Right hindlimb (tissue), 1 donor: ENCODE data around the gene MRTFA.
A peak's percentile ranks its signal among the peaks of the same experiment; 100 is the strongest.

ENCODE experiments used
- DNase-seq: peaks from one replicate; pipeline ENCODE4 v3.0.0-alpha.2; 2018

Gene MRTFA

DNA sequence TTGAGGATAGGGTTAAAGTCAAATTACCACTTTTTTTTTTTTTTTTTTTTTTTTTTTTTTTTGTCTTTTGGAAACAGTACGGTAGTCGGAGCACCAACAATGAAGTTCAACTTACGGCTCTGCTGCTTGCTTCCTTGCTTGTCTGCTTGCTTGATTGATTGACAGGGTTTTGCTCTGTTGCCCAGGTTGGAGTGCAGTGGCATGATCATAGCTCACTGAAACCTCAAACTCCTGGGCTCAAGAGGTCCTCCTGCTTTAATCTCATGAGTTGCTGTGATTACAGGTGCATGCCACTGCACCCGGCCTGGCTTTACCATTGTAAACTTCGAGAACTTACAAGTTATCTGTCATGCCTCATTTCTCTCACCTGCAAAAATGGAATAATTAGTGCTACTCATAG, 260.4 kb downstream of the MRTFA start:
- DNase-seq: no peak

DNA sequence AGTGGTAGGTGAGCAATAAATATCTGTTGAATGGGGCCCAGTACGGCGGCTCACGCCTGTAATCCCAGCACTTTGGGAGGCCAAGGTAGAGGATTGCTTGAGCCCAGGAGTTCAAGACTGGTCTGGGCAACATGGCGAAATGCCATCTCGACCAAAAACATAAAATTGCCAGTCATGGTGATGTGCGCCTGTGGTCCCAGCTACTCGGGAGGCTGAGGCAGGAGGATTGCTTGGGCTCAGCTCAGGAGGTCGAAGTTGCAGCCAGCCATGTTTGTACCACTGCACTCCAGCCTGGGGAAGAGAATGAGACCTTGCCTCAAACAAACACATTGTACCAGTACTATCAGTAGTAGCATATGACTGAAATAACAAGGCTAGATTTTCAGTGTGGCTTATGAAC, 262.0 kb downstream of the MRTFA start:
- DNase-seq: no peak

DNA sequence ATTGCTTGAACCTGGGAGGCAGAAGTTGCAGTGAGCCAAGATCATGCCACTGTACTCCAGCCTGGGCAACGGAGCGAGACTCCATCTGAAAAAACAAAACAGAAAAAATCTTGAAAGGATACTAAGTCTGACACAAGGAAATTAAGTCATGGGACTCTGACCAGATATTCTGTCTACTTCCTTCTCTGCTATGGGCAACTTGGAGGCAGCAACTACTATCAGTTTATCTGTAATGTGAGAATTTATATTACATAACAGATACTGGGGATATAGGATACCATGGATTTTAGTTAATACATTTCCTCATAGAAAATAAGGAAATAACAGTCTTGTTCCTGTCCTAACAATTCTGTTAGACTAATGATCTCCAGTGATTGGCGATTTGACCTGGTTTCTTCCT, 267.7 kb downstream of the MRTFA start:
- DNase-seq: no peak

DNA sequence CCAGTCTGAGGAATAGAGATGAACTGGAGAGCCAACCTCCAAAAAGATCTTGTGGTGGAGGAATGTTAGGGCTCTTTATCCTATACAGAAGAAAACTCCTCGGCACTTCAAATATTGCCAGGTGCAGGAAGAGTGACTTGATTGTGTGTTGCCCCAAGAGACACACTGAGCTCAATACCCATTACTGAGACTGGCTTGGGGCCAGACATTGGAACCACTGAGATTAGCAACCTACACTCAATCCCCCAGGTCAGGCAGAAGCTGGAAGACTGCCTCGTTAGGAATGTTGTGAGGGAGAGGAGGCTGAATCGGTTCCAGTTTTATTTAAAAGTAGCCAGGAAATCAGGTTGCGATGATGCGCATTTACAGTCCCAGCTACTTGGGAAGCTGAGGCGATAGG, 268.5 kb downstream of the MRTFA start:
- peak; percentile 25 for DNase-seq

DNA sequence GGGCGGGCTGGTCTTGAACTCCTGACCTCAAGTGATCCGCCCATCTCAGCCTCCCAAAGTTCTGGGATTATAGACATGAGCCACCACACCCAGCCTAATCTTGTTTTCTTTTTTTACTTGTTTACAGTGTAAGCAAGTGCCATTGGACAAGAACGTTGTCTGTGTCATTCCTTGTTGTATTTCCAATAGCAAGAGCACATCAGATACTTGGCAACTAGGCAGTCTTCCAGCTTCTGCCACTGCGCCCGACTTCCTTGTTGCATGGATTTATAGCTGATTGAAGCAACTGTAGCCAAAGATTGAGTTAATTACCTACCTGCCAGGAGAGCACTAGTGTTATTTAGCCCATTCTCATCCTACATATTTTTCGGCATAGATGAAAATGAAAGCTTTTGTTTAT, 269.2 kb downstream of the MRTFA start:
- no peak for DNase-seq

DNA sequence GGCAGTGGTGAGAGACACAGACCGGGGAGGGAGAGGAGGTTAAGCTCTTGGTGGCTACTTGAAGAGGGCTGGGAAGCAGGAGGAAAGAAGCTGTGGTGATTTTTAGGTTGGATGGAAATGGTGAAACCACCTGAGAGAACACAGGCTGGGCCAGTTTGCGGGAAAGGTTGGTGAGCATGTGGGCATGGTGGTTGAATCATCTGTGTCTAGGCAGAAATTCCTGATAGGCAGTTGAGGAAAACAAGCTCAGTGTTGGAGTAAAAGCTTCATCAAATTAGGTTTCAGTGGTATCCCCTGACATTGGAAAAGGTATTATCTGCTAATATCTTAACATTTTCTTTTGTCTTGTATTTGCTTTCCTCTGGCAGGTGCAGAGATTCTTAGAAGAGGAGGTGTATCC, 270.5 kb downstream of the MRTFA start:
- no peak for DNase-seq

DNA sequence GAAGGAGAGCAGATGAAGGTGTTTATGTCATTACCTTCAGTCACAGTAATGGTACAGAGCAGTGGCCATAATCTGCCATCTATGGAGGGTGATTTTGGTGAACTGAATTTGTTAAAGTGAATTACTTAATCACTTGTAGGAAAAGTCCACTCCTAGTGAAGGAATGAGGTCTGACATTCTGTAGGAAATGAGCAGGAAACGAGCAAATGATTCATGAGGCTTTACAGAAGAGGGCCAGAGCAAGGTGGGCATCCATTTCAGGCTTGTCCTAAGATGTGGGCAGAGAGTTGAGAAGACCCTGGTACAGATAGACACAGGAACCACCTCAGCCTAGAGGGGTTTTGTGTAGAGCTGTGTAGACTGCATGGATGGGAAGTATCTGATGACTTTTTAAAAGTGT, 272.1 kb downstream of the MRTFA start:
- DNase-seq: no peak

DNA sequence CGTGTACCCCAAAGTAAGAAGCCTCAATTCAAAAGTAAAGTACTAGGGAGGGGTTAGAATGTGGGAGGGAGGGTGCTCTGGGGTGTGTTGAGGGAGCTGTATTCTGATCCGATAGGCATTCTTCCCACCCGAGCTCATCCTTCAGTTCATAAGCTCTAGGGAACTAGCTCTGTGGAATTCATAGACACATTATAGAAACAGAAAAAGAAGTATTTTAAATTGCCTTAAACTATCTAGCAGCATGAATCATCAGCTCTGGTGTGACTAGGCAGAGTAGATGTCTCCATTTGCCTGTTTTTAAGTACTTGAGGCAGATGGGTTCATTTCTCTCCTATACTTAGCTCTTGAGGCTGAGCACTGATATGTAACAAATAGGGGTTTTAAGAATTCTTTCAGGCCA, 273.5 kb downstream of the MRTFA start:
- DNase-seq: no peak

GRCh38 chr22:40361100-40361499, 275.4 kb downstream of the MRTFA start:
- no peak for DNase-seq
